GM23338 (cell line): ENCODE results near the gene TMUB2.

Experiments
- CREB1 ChIP-seq: fragments of 250-450 bp; sonication (Bioruptor Pico); IDR thresholded peaks from 2 replicates; pipeline ENCODE4 v1.5.0; 2020; ENCODE audit warnings: low read depth, mild to moderate bottlenecking, moderate library complexity
- EZH2 ChIP-seq: fragments of 200-600 bp; sonication (generic); IDR thresholded peaks from one replicate; pipeline ENCODE4 v1.8.0; 2017; ENCODE audit warnings: antibody characterized with exemption, mild to moderate bottlenecking, low read depth; ENCODE audit not compliant: unreplicated experiment
- EZH2phosphoT487 ChIP-seq: fragments of 200-600 bp; sonication (generic); IDR thresholded peaks from one replicate; pipeline ENCODE4 v1.8.1; 2018; ENCODE audit warnings: antibody characterized with exemption; ENCODE audit not compliant: unreplicated experiment
- JUNB ChIP-seq: IDR thresholded peaks from one replicate; pipeline ENCODE4 v1.6.1; 2016; ENCODE audit warnings: antibody characterized with exemption; ENCODE audit not compliant: unreplicated experiment
- POLR2AphosphoS5 ChIP-seq: IDR thresholded peaks from 2 replicates; pipeline ENCODE4 v1.6.1; 2016; ENCODE audit warnings: antibody characterized with exemption, low read depth
- STAT1 ChIP-seq: IDR thresholded peaks from one replicate; pipeline ENCODE4 v1.6.1; 2016; ENCODE audit warnings: antibody characterized with exemption; ENCODE audit not compliant: unreplicated experiment
- ZNF114 ChIP-seq: fragments of 250-450 bp; sonication (Bioruptor Pico); IDR thresholded peaks from 2 replicates; pipeline ENCODE4 v1.5.0; 2020; ENCODE audit warnings: mild to moderate bottlenecking, moderate library complexity
- ZNF331 ChIP-seq: fragments of 250-450 bp; sonication (Bioruptor Pico); IDR thresholded peaks from 2 replicates; pipeline ENCODE4 v1.5.0; 2020; ENCODE audit warnings: low read depth, mild to moderate bottlenecking, moderate library complexity
- TF ChIP-seq, protein P1 (sequence below), 2 experiments: fragments of 200-600 bp in 1 of 2; sonication (generic) in 1 of 2; conservative IDR thresholded peaks; 2 replicates each; pipeline versions ENCODE4 v1.5.1 to v1.6.1; 2016 to 2017; ENCODE audit warnings: antibody characterized with exemption in 2 of 2, low read depth in 2 of 2, mild to moderate bottlenecking in 2 of 2, moderate library complexity in 1 of 2
- TF ChIP-seq, protein P2 (sequence below): fragments of 250-450 bp; sonication (Bioruptor Pico); IDR thresholded peaks from 2 replicates; pipeline ENCODE4 v1.5.0; 2020; ENCODE audit warnings: mild to moderate bottlenecking, moderate library complexity
- TF ChIP-seq, protein P3 (sequence below): IDR thresholded peaks from 2 replicates; pipeline ENCODE4 v1.6.1; 2016; ENCODE audit warnings: antibody characterized with exemption
- TF ChIP-seq, protein P4 (sequence below): IDR thresholded peaks from one replicate; pipeline ENCODE4 v1.6.1; 2018; ENCODE audit warnings: antibody characterized with exemption; ENCODE audit not compliant: unreplicated experiment

DNA sequence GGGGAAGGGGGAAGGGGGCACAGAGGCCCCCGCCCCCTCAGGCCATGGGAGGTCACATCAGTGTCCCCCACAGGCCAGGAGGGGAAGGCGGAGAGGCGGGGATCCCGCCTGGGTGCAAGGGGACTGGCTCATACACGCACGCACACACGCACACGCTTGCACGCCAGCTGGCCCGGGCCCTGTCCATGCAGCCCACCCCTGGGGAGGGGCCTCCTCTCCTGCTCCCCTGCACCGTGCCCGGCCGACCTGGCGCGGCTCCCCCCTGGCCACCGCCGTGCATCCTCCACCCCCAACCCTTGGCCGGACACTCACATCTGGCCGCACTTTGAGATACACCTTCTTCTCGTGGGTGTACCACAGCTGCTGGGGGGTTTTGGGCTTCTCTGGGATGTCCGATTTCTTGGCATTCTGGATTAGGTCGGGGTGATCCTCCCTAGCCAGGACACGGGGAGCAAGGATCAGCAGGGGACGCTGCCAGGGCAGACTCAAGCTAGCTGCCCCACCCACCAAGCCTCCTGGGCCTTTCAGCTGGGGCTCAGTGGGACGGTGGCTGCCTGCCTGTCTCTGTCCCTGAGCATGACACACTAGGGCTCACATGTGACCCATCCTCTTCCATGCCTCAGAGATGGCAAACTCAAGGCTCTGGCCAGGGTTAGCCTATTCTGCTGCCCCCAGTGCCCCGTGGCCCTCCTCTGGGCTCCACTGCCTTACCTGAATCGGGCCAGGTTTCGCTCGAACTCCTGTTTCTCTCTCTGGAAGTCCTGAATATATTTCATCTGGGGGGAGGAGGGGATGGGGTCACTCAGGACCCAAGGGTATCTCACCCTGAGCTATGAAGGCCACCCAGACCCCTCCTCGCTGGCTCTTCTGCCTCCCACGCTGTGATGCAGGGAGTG is 26.0 kb downstream of the TMUB2 start:
- TF ChIP-seq, protein P1, sequence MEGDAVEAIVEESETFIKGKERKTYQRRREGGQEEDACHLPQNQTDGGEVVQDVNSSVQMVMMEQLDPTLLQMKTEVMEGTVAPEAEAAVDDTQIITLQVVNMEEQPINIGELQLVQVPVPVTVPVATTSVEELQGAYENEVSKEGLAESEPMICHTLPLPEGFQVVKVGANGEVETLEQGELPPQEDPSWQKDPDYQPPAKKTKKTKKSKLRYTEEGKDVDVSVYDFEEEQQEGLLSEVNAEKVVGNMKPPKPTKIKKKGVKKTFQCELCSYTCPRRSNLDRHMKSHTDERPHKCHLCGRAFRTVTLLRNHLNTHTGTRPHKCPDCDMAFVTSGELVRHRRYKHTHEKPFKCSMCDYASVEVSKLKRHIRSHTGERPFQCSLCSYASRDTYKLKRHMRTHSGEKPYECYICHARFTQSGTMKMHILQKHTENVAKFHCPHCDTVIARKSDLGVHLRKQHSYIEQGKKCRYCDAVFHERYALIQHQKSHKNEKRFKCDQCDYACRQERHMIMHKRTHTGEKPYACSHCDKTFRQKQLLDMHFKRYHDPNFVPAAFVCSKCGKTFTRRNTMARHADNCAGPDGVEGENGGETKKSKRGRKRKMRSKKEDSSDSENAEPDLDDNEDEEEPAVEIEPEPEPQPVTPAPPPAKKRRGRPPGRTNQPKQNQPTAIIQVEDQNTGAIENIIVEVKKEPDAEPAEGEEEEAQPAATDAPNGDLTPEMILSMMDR (conservative IDR thresholded peaks at IDR 0.05; ENCODE audit: low read depth in 2 of 2), result no peak
- TF ChIP-seq JUNB, result no peak
- TF ChIP-seq, protein P2, sequence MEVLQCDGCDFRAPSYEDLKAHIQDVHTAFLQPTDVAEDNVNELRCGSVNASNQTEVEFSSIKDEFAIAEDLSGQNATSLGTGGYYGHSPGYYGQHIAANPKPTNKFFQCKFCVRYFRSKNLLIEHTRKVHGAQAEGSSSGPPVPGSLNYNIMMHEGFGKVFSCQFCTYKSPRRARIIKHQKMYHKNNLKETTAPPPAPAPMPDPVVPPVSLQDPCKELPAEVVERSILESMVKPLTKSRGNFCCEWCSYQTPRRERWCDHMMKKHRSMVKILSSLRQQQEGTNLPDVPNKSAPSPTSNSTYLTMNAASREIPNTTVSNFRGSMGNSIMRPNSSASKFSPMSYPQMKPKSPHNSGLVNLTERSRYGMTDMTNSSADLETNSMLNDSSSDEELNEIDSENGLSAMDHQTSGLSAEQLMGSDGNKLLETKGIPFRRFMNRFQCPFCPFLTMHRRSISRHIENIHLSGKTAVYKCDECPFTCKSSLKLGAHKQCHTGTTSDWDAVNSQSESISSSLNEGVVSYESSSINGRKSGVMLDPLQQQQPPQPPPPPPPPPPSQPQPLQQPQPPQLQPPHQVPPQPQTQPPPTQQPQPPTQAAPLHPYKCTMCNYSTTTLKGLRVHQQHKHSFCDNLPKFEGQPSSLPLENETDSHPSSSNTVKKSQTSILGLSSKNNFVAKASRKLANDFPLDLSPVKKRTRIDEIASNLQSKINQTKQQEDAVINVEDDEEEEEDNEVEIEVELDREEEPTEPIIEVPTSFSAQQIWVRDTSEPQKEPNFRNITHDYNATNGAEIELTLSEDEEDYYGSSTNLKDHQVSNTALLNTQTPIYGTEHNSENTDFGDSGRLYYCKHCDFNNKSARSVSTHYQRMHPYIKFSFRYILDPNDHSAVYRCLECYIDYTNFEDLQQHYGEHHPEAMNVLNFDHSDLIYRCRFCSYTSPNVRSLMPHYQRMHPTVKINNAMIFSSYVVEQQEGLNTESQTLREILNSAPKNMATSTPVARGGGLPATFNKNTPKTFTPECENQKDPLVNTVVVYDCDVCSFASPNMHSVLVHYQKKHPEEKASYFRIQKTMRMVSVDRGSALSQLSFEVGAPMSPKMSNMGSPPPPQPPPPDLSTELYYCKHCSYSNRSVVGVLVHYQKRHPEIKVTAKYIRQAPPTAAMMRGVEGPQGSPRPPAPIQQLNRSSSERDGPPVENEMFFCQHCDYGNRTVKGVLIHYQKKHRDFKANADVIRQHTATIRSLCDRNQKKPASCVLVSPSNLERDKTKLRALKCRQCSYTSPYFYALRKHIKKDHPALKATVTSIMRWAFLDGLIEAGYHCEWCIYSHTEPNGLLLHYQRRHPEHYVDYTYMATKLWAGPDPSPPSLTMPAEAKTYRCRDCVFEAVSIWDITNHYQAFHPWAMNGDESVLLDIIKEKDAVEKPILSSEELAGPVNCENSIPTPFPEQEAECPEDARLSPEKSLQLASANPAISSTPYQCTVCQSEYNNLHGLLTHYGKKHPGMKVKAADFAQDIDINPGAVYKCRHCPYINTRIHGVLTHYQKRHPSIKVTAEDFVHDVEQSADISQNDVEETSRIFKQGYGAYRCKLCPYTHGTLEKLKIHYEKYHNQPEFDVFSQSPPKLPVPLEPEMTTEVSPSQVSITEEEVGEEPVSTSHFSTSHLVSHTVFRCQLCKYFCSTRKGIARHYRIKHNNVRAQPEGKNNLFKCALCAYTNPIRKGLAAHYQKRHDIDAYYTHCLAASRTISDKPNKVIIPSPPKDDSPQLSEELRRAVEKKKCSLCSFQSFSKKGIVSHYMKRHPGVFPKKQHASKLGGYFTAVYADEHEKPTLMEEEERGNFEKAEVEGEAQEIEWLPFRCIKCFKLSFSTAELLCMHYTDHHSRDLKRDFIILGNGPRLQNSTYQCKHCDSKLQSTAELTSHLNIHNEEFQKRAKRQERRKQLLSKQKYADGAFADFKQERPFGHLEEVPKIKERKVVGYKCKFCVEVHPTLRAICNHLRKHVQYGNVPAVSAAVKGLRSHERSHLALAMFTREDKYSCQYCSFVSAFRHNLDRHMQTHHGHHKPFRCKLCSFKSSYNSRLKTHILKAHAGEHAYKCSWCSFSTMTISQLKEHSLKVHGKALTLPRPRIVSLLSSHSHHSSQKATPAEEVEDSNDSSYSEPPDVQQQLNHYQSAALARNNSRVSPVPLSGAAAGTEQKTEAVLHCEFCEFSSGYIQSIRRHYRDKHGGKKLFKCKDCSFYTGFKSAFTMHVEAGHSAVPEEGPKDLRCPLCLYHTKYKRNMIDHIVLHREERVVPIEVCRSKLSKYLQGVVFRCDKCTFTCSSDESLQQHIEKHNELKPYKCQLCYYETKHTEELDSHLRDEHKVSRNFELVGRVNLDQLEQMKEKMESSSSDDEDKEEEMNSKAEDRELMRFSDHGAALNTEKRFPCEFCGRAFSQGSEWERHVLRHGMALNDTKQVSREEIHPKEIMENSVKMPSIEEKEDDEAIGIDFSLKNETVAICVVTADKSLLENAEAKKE (CRISPR knock-in tag), result no peak
- TF ChIP-seq, protein P3, sequence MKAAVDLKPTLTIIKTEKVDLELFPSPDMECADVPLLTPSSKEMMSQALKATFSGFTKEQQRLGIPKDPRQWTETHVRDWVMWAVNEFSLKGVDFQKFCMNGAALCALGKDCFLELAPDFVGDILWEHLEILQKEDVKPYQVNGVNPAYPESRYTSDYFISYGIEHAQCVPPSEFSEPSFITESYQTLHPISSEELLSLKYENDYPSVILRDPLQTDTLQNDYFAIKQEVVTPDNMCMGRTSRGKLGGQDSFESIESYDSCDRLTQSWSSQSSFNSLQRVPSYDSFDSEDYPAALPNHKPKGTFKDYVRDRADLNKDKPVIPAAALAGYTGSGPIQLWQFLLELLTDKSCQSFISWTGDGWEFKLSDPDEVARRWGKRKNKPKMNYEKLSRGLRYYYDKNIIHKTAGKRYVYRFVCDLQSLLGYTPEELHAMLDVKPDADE, result no peak
- no peak for TF ChIP-seq CREB1 (CRISPR knock-in tag)
- TF ChIP-seq, protein P4, sequence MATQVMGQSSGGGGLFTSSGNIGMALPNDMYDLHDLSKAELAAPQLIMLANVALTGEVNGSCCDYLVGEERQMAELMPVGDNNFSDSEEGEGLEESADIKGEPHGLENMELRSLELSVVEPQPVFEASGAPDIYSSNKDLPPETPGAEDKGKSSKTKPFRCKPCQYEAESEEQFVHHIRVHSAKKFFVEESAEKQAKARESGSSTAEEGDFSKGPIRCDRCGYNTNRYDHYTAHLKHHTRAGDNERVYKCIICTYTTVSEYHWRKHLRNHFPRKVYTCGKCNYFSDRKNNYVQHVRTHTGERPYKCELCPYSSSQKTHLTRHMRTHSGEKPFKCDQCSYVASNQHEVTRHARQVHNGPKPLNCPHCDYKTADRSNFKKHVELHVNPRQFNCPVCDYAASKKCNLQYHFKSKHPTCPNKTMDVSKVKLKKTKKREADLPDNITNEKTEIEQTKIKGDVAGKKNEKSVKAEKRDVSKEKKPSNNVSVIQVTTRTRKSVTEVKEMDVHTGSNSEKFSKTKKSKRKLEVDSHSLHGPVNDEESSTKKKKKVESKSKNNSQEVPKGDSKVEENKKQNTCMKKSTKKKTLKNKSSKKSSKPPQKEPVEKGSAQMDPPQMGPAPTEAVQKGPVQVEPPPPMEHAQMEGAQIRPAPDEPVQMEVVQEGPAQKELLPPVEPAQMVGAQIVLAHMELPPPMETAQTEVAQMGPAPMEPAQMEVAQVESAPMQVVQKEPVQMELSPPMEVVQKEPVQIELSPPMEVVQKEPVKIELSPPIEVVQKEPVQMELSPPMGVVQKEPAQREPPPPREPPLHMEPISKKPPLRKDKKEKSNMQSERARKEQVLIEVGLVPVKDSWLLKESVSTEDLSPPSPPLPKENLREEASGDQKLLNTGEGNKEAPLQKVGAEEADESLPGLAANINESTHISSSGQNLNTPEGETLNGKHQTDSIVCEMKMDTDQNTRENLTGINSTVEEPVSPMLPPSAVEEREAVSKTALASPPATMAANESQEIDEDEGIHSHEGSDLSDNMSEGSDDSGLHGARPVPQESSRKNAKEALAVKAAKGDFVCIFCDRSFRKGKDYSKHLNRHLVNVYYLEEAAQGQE, result no peak
- no peak for TF ChIP-seq POLR2AphosphoS5
- no peak for TF ChIP-seq ZNF331
- TF ChIP-seq EZH2, result no peak
- TF ChIP-seq EZH2phosphoT487, result no peak
- TF ChIP-seq ZNF114 (CRISPR knock-in tag), result no peak
- TF ChIP-seq STAT1, result no peak
